Neural cell (in vitro differentiated cells): ENCODE measurements around the gene GPT2. TPM values are rescaled to one million over a fixed set of nuclear protein-coding genes. Genes with fewer than 3 reads are reported as not detected.

Experiments
- H2AFZ ChIP-seq: fragments of 200-600, 300-800 bp; sonication (generic), shearing (Covaris generic); 2 replicates; pipeline ENCODE4 v1.6.0; 2014; ENCODE audit warnings: low read depth, mild to moderate bottlenecking, antibody characterized with exemption, low read length, moderate library complexity
- H3F3A ChIP-seq: fragments of 200-600 bp; shearing (Covaris generic); 2 replicates; pipeline ENCODE4 v1.6.1; 2016; ENCODE audit warnings: mild to moderate bottlenecking, moderate library complexity, mixed read lengths, antibody characterized with exemption, low read length; ENCODE audit not compliant: insufficient read depth, poor library complexity, severe bottlenecking
- H3K27ac ChIP-seq: fragments of 200-600, 300-800 bp; sonication (generic), shearing (Covaris generic); 2 replicates; pipeline ENCODE4 v1.5.1; 2014; ENCODE audit warnings: mild to moderate bottlenecking, low read length, moderate library complexity
- H3K27me3 ChIP-seq: fragments of 300-800, 200-600 bp; sonication (generic), shearing (Covaris generic); 2 replicates; pipeline ENCODE4 v1.6.0; 2014; ENCODE audit warnings: mild to moderate bottlenecking, low read depth, low read length, moderate library complexity; ENCODE audit not compliant: insufficient read depth
- H3K36me3 ChIP-seq: fragments of 300-800, 200-600 bp; sonication (generic), shearing (Covaris generic); 2 replicates; pipeline ENCODE4 v1.5.1; 2014; ENCODE audit warnings: mild to moderate bottlenecking, antibody characterized with exemption, low read length, moderate library complexity; ENCODE audit not compliant: insufficient read depth
- H3K4me2 ChIP-seq: fragments of 300-800, 200-600 bp; sonication (generic), shearing (Covaris generic); 2 replicates; pipeline ENCODE4 v1.6.0; 2014; ENCODE audit warnings: mild to moderate bottlenecking, low read length
- H3K4me3 ChIP-seq: fragments of 300-800, 200-600 bp; sonication (generic), shearing (Covaris generic); 2 replicates; pipeline ENCODE4 v1.5.1; 2014; ENCODE audit warnings: mild to moderate bottlenecking, low read length, moderate library complexity
- H3K79me2 ChIP-seq: fragments of 200-600 bp; shearing (Covaris generic); replicated peaks from 2 replicates; pipeline ENCODE4 v1.6.0; 2014; ENCODE audit warnings: mild to moderate bottlenecking, low read length, moderate library complexity; ENCODE audit not compliant: insufficient read depth
- H3K9ac ChIP-seq: fragments of 300-800, 200-600 bp; sonication (generic), shearing (Covaris generic); 2 replicates; pipeline ENCODE4 v1.6.1; 2016; ENCODE audit warnings: mild to moderate bottlenecking, low read length, mixed read lengths
- H3K9me2 ChIP-seq: fragments of 200-600 bp; shearing (Covaris generic); 2 replicates; pipeline ENCODE4 v1.6.1; 2016; ENCODE audit warnings: mild to moderate bottlenecking, low read length, mixed read lengths; ENCODE audit not compliant: insufficient read depth
- H3K9me3 ChIP-seq: fragments of 200-600, 300-800 bp; sonication (generic), shearing (Covaris generic); 2 replicates; pipeline ENCODE4 v1.6.1; 2016; ENCODE audit warnings: mild to moderate bottlenecking, mixed run types, low read length, moderate library complexity, mixed read lengths
- H4K20me1 ChIP-seq: fragments of 200-600 bp; shearing (Covaris generic); 2 replicates; pipeline ENCODE4 v1.6.1; 2016; ENCODE audit warnings: mild to moderate bottlenecking, mixed run types; ENCODE audit not compliant: insufficient read depth
- EP300 ChIP-seq: fragments of 450-650 bp; conservative IDR thresholded peaks from 2 replicates; pipeline ENCODE4 v1.6.1; 2014; ENCODE audit warnings: antibody characterized with exemption, mild to moderate bottlenecking, moderate library complexity; ENCODE audit not compliant: poor library complexity, severe bottlenecking
- EZH2 ChIP-seq: fragments of 200-600, 300-800 bp; shearing (Covaris generic), sonication (generic); IDR thresholded peaks from 2 replicates; pipeline ENCODE4 v1.6.1; 2014; ENCODE audit warnings: antibody characterized with exemption, low read length, borderline replicate concordance, mild to moderate bottlenecking; ENCODE audit not compliant: insufficient read depth, poor library complexity, severe bottlenecking
- MXI1 ChIP-seq: fragments of 450-650 bp; conservative IDR thresholded peaks from 2 replicates; pipeline ENCODE4 v1.6.1; 2014; ENCODE audit warnings: antibody characterized with exemption, mild to moderate bottlenecking; ENCODE audit not compliant: poor library complexity, severe bottlenecking
- POLR2AphosphoS5 ChIP-seq: IDR thresholded peaks from 2 replicates; pipeline ENCODE4 v1.6.1; 2012
- RAD21 ChIP-seq: fragments of 450-650 bp; conservative IDR thresholded peaks from 2 replicates; pipeline ENCODE4 v1.6.1; 2014; ENCODE audit warnings: antibody characterized with exemption, mild to moderate bottlenecking, moderate library complexity
- REST ChIP-seq: IDR thresholded peaks from 2 replicates; pipeline ENCODE4 v1.6.1; 2012; ENCODE audit warnings: borderline replicate concordance
- SMC3 ChIP-seq: fragments of 450-650 bp; conservative IDR thresholded peaks from 2 replicates; pipeline ENCODE4 v1.6.1; 2014; ENCODE audit warnings: antibody characterized with exemption, mild to moderate bottlenecking, moderate library complexity; ENCODE audit not compliant: poor library complexity
- TAF1 ChIP-seq: IDR thresholded peaks from 2 replicates; pipeline ENCODE4 v1.6.1; 2012; ENCODE audit warnings: low read depth
- polyA plus RNA-seq: library from polyadenylated mRNA; depleted of rRNA; stranded (reverse); fragments of >200 nt; gene quantifications from 2 replicates; pipeline ENCODE4 v1.2.3, GENCODE V29; 2014
- TF ChIP-seq, protein P1 (sequence below): fragments of 450-650 bp; IDR thresholded peaks from 2 replicates; pipeline ENCODE4 v1.5.1; 2014; ENCODE audit warnings: antibody characterized with exemption, mild to moderate bottlenecking, moderate library complexity; ENCODE audit not compliant: poor library complexity, severe bottlenecking

GPT2 gene
- polyA plus RNA-seq, 1 donor from 2014 or later: 23.9 TPM

GRCh38 chr16:46855389-46855788 is 28.8 kb upstream of the GPT2 start:
- no peaks in the 10 kb centered on the region for H3K9me2 ChIP-seq
- no peaks in the 10 kb centered on the region for H3K36me3 ChIP-seq
- TF ChIP-seq SMC3 (no peak), EP300 (no peak), TAF1 (no peak), REST (no peak), EZH2 (no peak), RAD21 (no peak), POLR2AphosphoS5 (no peak), MXI1 (no peak)
- TF ChIP-seq, protein P1, sequence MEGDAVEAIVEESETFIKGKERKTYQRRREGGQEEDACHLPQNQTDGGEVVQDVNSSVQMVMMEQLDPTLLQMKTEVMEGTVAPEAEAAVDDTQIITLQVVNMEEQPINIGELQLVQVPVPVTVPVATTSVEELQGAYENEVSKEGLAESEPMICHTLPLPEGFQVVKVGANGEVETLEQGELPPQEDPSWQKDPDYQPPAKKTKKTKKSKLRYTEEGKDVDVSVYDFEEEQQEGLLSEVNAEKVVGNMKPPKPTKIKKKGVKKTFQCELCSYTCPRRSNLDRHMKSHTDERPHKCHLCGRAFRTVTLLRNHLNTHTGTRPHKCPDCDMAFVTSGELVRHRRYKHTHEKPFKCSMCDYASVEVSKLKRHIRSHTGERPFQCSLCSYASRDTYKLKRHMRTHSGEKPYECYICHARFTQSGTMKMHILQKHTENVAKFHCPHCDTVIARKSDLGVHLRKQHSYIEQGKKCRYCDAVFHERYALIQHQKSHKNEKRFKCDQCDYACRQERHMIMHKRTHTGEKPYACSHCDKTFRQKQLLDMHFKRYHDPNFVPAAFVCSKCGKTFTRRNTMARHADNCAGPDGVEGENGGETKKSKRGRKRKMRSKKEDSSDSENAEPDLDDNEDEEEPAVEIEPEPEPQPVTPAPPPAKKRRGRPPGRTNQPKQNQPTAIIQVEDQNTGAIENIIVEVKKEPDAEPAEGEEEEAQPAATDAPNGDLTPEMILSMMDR: no peak
- no peaks in the 10 kb centered on the region for H3K27me3 ChIP-seq
- no peak overlapping the region for H3K4me2 ChIP-seq
- no peak overlapping the region for H3K9ac ChIP-seq
- no peaks in the 10 kb centered on the region for H3K9me3 ChIP-seq
- H3K27ac ChIP-seq: no peak overlapping the region
- H3K79me2 ChIP-seq: no peaks in the 10 kb centered on the region
- H4K20me1 ChIP-seq: no peaks in the 10 kb centered on the region
- no peaks in the 10 kb centered on the region for H3F3A ChIP-seq
- H2AFZ ChIP-seq: no peak overlapping the region
- no peak overlapping the region for H3K4me3 ChIP-seq

DNA sequence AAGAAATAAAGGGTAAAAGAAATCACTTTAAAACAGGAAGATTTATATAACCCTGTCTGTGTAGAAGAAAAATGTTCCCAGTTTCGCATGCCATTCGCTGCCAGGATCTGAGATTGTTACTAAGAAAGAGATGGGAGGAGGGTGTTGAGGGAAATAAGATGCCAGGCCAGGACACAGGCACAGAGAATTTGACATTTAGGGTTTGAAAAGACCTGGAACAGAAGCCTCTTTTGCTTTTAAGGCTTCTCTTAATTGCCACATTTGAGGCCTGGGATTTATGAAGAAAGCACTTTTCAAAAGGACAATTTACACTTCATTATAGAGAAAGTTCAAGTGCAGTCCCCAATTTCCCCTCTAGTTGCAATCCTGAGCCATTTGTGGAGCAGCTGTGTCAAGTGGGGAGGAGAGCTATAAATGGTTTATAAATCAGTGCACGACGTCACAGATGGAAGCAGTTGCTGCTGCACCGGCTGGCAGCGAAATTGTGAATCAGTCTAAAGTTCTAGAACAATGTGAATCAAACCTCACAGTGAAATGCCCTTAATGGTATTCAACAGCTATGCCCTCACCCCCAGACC is 26.7 kb upstream of the GPT2 start:
- no peaks in the 10 kb centered on the region for H3K27me3 ChIP-seq
- H3K9me2 ChIP-seq: no peaks in the 10 kb centered on the region
- H3K9me3 ChIP-seq: no peaks in the 10 kb centered on the region
- no peak overlapping the region for H3K4me3 ChIP-seq
- no peak overlapping the region for H3K4me2 ChIP-seq
- no peaks in the 10 kb centered on the region for H4K20me1 ChIP-seq
- no peak for TF ChIP-seq SMC3
- no peak for TF ChIP-seq RAD21
- TF ChIP-seq, protein P1: peak; percentile 55
- no peak for TF ChIP-seq EP300
- TF ChIP-seq TAF1: no peak
- no peak for TF ChIP-seq REST
- no peaks in the 10 kb centered on the region for H3K36me3 ChIP-seq
- H3K27ac ChIP-seq: no peak overlapping the region
- no peaks in the 10 kb centered on the region for H3K79me2 ChIP-seq
- no peak overlapping the region for H3K9ac ChIP-seq
- H2AFZ ChIP-seq: no peak overlapping the region
- no peaks in the 10 kb centered on the region for H3F3A ChIP-seq
